GM19372 (cell line): ENCODE measurements around the gene MRPL54.
A peak's percentile ranks its signal among the peaks of the same experiment; 100 is the strongest.
"Not testable (repeated sequence)": the region's sequence is repeated elsewhere in the genome, so short reads cannot be mapped to it uniquely, and the experiment has no call there.

Experiments
- ATAC-seq: cut with Tn5 transposase; IDR thresholded peaks from one replicate; pipeline ENCODE4 v1.9.1; 2021; ENCODE audit warnings: mild to moderate bottlenecking, low read depth, moderate library complexity; ENCODE audit not compliant: unreplicated experiment

Gene MRPL54

DNA sequence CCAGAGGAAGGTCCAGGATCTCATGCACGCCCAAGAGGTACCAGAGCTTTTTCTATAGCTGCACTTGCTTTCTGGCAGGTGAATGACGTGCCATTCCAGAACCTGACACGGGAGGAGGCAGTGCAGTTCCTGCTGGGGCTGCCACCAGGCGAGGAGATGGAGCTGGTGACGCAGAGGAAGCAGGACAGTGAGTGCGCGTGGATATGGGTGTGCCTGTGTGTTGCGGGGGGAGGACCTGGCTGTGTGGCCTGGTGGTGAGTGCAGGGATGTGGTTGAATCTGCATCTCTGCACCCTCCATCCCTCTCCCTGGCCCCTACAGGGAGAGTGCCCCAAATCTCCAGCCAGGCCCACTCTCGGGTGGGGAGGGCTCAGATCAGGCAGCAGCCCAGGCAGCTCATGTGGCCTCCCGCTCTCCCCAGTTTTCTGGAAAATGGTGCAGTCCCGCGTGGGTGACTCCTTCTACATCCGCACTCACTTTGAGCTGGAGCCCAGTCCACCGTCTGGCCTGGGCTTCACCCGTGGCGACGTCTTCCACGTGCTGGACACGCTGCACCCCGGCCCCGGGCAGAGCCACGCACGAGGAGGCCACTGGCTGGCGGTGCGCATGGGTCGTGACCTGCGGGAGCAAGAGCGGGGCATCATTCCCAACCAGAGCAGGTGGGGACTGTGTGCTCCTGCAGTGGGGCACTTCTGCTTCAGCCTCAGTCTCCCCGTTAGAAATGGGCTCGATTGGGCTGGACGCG, 23.8 kb upstream of the MRPL54 start:
- no peak for ATAC-seq

DNA sequence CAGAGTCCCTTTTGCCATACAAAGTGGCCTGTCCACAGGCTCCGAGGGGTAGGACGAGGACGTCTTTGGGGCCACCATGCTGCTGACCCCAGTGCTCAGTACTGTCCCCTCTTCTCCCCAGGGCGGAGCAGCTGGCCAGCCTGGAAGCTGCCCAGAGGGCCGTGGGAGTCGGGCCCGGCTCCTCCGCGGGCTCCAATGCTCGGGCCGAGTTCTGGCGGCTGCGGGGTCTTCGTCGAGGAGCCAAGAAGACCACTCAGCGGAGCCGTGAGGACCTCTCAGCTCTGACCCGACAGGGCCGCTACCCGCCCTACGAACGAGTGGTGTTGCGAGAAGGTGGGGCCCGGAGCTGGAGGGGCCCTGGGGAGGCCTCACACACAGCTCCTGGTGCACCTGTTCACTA, 22.1 kb upstream of the MRPL54 start:
- ATAC-seq: no peak

GRCh38 chr19:3743486-3743885, 19.0 kb upstream of the MRPL54 start:
- no peak for ATAC-seq

GRCh38 chr19:3745363-3746045, 17.0 kb upstream of the MRPL54 start:
- ATAC-seq: no peak

DNA sequence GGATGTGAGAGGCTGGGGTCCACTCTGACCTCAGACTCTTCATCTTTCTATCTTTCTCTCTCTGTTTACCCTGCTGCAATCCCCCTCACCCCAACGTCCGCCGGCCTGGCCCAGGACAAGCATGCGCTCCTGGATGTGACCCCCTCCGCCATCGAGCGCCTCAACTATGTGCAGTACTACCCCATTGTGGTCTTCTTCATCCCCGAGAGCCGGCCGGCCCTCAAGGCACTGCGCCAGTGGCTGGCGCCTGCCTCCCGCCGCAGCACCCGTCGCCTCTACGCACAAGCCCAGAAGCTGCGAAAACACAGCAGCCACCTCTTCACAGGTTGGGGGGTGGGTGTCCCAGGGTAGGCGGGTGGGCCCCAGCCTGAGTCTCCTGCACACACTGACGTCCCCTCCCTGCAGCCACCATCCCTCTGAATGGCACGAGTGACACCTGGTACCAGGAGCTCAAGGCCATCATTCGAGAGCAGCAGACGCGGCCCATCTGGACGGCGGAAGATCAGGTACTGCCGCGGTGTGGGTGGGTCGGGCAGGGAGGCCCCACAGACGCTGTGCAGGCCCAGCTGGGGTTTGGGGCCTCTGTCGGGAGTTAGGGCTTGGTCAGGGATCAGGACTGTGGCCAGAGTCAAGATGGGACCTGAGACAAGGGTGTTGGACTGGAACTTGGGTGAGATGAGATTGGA, 16.0 kb upstream of the MRPL54 start:
- no peak for ATAC-seq

- ATAC-seq: no peak
Measured at GRCh38 chr19:3748965-3749364, 13.5 kb upstream of the MRPL54 start.

DNA sequence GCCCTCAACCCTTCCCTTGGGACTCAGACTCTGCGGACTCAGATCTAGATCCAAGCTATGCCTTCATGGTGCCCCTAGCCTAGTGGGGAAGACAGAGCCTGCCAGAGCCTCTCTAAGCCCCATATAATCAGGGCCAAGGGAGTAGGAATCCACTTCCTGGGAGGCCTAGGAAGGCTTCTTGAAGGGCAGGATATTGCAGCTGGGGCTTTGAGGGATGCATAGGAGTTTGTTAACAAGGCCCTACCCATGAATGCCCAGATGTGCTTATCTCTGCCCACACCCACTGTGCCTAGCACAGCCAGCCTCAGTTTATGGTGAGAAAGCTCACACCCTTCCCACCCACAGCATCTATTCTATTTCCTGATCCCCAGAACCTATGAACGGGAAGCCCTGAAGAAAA, 12.3 kb upstream of the MRPL54 start:
- no peak for ATAC-seq

- ATAC-seq: no peak
Measured at GRCh38 chr19:3751236-3751635, 11.2 kb upstream of the MRPL54 start.

DNA sequence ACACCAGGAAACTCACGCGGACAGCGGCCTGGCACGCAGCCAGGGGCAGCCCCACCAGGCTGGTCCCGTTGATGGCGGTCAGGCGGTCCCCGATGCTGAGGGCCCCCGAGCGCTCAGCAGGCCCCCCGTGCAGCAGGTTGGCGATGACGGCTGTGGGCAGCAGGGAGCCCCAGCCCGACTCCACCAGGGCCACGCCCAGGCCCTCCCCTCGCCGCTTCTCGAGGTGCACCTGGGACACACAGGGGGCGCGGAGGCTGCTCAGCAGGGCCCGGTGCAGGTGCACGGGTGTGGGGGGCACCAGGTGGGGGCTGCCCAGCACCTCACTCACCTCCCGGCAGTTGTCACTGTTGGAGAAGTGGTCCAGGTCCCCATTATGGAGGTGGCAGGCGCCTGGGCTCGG, 10.0 kb upstream of the MRPL54 start:
- ATAC-seq: no peak

- no peak for ATAC-seq
Measured at GRCh38 chr19:3753631-3754410, 8.7 kb upstream of the MRPL54 start.

DNA sequence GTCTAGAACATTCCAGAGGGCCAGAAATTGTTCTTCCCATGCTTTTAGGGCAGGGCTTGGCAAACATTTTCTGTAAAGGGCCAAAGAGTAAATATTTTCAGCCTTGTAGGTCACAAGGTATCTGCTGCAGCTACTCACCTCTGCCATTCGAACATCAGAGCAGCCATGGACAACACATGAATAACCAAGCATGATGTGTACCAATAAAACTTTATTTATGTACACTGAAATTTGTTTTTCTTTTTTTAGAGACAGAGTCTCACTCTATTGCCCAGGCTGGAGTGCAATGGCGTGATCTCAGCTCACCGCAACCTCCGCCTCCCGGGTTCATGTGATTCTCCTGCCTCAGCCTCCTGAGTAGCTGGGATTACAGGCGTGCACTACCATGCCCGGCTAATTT, 4.8 kb upstream of the MRPL54 start:
- ATAC-seq: not testable (repeated sequence)

DNA sequence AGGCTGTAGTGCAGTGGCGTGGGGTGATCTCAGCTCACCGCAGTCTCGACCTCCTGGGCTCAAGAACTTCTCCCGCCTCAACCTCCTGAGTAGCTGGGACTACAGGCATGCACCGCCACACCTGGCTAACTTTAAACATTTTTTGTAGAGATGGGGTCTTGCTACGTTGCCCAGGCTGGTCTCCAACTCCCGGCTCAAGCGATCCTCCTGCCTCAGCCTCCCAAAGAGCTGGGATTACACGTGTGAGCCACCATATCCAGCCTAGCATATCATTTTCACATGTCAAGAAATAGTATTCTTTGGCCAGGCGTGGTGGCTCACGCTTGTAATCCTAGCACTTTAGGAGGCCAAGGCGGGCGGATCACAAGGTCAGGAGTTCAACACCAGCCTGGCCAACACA, 4.2 kb upstream of the MRPL54 start:
- not testable (repeated sequence) for ATAC-seq

- no peak for ATAC-seq
Measured at GRCh38 chr19:3759482-3760254, 2.8 kb upstream of the MRPL54 start.

GRCh38 chr19:3760871-3761361, 1.6 kb upstream of the MRPL54 start:
- ATAC-seq: no peak

DNA sequence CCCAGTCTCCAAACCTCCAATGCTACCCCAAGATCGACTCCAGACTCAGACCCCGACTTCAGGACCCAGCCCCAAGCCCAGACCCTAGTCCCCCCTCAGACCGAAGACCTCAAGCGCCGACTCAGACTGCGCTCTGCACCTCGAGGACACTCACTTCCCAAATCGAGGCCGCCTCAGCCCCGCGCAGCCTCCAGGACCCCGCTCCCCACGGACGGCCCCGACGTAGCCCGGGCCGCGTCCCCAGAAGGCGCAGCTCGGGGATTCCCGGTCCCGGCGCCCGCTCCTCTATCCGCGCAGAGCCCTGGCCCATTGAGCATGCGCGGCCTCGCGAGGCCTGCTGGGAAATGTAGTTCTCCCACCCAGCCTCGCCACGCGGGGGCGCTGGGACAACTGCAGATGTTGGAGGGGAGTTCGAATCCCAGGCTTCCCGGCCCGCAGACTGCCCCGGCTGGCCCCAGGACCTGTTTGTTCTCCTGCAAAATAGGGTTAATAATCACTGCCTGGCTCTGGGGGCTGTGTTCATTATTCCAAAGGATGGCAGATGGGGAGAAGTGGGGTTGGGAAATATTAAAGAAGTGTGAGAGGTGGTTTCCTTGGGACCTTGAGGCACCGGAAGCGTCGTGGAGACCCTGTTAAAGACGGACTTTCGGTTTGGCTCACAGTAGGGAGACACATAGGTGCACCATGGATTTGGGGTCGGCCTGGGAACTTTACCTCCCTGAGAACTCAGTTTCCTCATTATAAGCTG, 926 bp upstream of the MRPL54 start, which contains the start of gene APBA3:
Gene APBA3 (minus strand): TSS at position 311 of the 748 bp plus-strand sequence. CDS start 1,428 bp downstream, outside the sequence.
- peak; percentile 47 for ATAC-seq

GRCh38 chr19:3762130-3762473, 380 bp upstream of the MRPL54 start:
- ATAC-seq: no peak

GRCh38 chr19:3765121-3765520, 2.6 kb downstream of the MRPL54 start:
- ATAC-seq: no peak

DNA sequence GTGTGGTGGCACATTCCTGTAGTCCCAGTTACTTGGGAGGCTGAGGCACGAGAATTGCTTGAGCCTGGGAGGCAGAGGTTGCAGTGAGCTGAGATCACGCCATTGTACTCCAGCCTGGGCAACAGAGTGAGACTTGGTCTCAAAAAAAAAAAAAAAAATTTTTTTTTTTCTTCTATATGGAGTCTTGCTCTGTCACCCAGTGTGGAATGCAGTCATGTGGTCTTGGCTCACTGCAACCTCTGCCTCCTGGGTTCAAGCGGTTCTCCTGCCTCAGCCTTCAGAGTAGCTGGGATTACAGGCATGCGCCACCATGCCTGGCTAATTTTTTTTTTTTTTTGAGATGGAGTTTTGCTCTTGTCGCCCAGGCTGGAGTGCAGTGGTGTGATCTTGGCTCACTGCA, 3.3 kb downstream of the MRPL54 start:
- ATAC-seq: not testable (repeated sequence)

GRCh38 chr19:3766520-3766919, 4.0 kb downstream of the MRPL54 start:
- no peak for ATAC-seq
